Sigmoid colon (tissue), 7 donors: ENCODE results near the gene USP25. TPM values are rescaled to one million over a fixed set of nuclear protein-coding genes. Genes with fewer than 3 reads are reported as not detected.
A peak's percentile ranks its signal among the peaks of the same experiment; 100 is the strongest.

ENCODE experiments used
- DNase-seq: peaks from one replicate; pipeline ENCODE4 v3.0.0-alpha.2; 2019
- H3K27ac ChIP-seq, 4 donors: fragments of 200-600 bp; sonication (generic); one replicate each; pipeline ENCODE4 v1.5.1; 2016 to 2019; ENCODE audit warnings: mild to moderate bottlenecking in 1 of 4
- H3K27me3 ChIP-seq, 3 donors: fragments of 200-600 bp; sonication (generic); one replicate each; pipeline ENCODE4 v1.5.1; 2019; ENCODE audit warnings: mild to moderate bottlenecking in 1 of 3
- H3K36me3 ChIP-seq, 4 donors: fragments of 200-600 bp; sonication (generic); one replicate each; pipeline ENCODE4 v1.5.1; 2016 to 2019
- H3K4me1 ChIP-seq, 4 donors: fragments of 200-600 bp; sonication (generic); one replicate each; pipeline ENCODE4 v1.5.1; 2017 to 2019
- H3K4me3 ChIP-seq, 4 donors: fragments of 200-600 bp; sonication (generic); one replicate each; pipeline ENCODE4 v1.5.1; 2017 to 2019; ENCODE audit warnings: mild to moderate bottlenecking in 2 of 4, moderate library complexity in 1 of 4
- H3K9me3 ChIP-seq, 4 donors: fragments of 200-600 bp in 3 of 4; sonication (generic) in 3 of 4; one replicate each; pipeline versions ENCODE4 v1.5.1 to v1.6.1; 2013 to 2019
- CTCF ChIP-seq, 4 experiments: fragments of 450-650 bp in 3 of 4; fragments of 200-600 bp in 1 of 4; IDR thresholded peaks; one replicate each; pipeline ENCODE4 v1.5.1; 2016 to 2019; ENCODE audit warnings: antibody characterized with exemption in 4 of 4, mild to moderate bottlenecking in 3 of 4, moderate library complexity in 2 of 4
- EP300 ChIP-seq, 4 donors: sonication (generic); formaldehyde crosslinking; IDR thresholded peaks; one replicate each; pipeline ENCODE4 v1.6.1; 2017; ENCODE audit warnings: antibody characterized with exemption in 4 of 4
- POLR2A ChIP-seq, 2 donors: fragments of 450-650 bp; IDR thresholded peaks; one replicate each; pipeline ENCODE4 v1.6.1; 2016; ENCODE audit warnings: antibody characterized with exemption in 2 of 2, mild to moderate bottlenecking in 2 of 2, moderate library complexity in 2 of 2
- POLR2AphosphoS5 ChIP-seq, 4 donors: sonication (generic); formaldehyde crosslinking; IDR thresholded peaks; one replicate each; pipeline ENCODE4 v1.6.1; 2017; ENCODE audit warnings: antibody characterized with exemption in 4 of 4
- WGBS, 2 donors: extraction: QIAGEN DNeasy Blood & Tissue Kit; methylation state at CpG; one replicate each; pipeline ENCODE4 v1.1.7; 2013; 5-methylcytosine and 5-hydroxymethylcytosine counted together
- intact Hi-C: fragments of 100-400 bp; cut with DNase I; formaldehyde crosslinking; loops from one replicate; pipeline ENCODE4 v1.15.1; 2023
- polyA plus RNA-seq, 3 donors: library from polyadenylated mRNA; stranded (reverse); fragments of 200-250 nt; gene quantifications; one replicate each; pipeline ENCODE4 v1.2.3, GENCODE V29; 2013
- total RNA-seq, 4 donors: library from RNA; depleted of rRNA; stranded (reverse); fragments of >200 nt; gene quantifications; one replicate each; pipeline ENCODE4 v1.1.0, GENCODE V29; 2016
- donor health status: healthy with polysubstance abuse.
- donor health status: Bipolar disorder and iron deficiency.
- donor health status: healthy.

USP25 gene
- total and polyA plus RNA-seq, 7 donors = 10.2 to 54.0 (median 37.9) TPM

- no peaks in the 10 kb centered on the region for H3K4me1 ChIP-seq
- WGBS, 2 donors = 94% methylated on average over 4 of the region's 4 CpGs
- intact Hi-C loops = no loop called here
- no peaks in the 10 kb centered on the region for H3K9me3 ChIP-seq
- TF ChIP-seq POLR2AphosphoS5 (IDR thresholded peaks at IDR 0.05) = no peak
- no peak for TF ChIP-seq EP300 (IDR thresholded peaks at IDR 0.05)
- no peak for TF ChIP-seq POLR2A (IDR thresholded peaks at IDR 0.05)
- TF ChIP-seq CTCF (IDR thresholded peaks at IDR 0.05) = no peak
- H3K27me3 ChIP-seq = no peaks in the 10 kb centered on the region
- no peak overlapping the region for H3K4me3 ChIP-seq
- H3K36me3 ChIP-seq = no peaks in the 10 kb centered on the region
- DNase-seq = no peak
- H3K27ac ChIP-seq = no peak overlapping the region
These were observed 9.8 kb upstream of the USP25 start for GRCh38 chr21:15719976-15720375.

GRCh38 chr21:15722591-15723324 is 7.0 kb upstream of the USP25 start:
- no peaks in the 10 kb centered on the region for H3K4me1 ChIP-seq
- no peak for DNase-seq
- no peaks in the 10 kb centered on the region for H3K27me3 ChIP-seq
- 38 to 65% methylated on average over 4 of the region's 4 CpGs for WGBS, 2 donors
- no peak for TF ChIP-seq POLR2AphosphoS5 (IDR thresholded peaks at IDR 0.05)
- no peak for TF ChIP-seq POLR2A (IDR thresholded peaks at IDR 0.05)
- TF ChIP-seq EP300 (IDR thresholded peaks at IDR 0.05) = no peak
- no peak for TF ChIP-seq CTCF (IDR thresholded peaks at IDR 0.05)
- no peaks in the 10 kb centered on the region for H3K9me3 ChIP-seq
- no peak overlapping the region for H3K4me3 ChIP-seq
- intact Hi-C loops = no loop called here
- H3K36me3 ChIP-seq = no peaks in the 10 kb centered on the region
- H3K27ac ChIP-seq = no peak overlapping the region

- no peak overlapping the region for H3K4me3 ChIP-seq
- intact Hi-C loops = no loop called here
- H3K27me3 ChIP-seq = no peaks in the 10 kb centered on the region
- 84% methylated on average over 3 of the region's 3 CpGs for WGBS, 2 donors
- TF ChIP-seq CTCF (IDR thresholded peaks at IDR 0.05) (no peak), POLR2A (IDR thresholded peaks at IDR 0.05) (no peak), POLR2AphosphoS5 (IDR thresholded peaks at IDR 0.05) (no peak), EP300 (IDR thresholded peaks at IDR 0.05) (no peak)
- H3K27ac ChIP-seq = no peak overlapping the region
- no peak for DNase-seq
- H3K4me1 ChIP-seq = peaks cover 0 to 5% (median 0%) of the 10 kb centered on the region in 4 donors
- no peaks in the 10 kb centered on the region for H3K36me3 ChIP-seq
- H3K9me3 ChIP-seq = no peaks in the 10 kb centered on the region
These were observed 3.8 kb upstream of the USP25 start for GRCh38 chr21:15725949-15726348.

- WGBS, 2 donors = 95 to 97% methylated on average over 3 of the region's 3 CpGs
- no peak for DNase-seq
- H3K4me1 ChIP-seq = peaks cover 0 to 15% (median 8%) of the 10 kb centered on the region in 4 donors
- intact Hi-C loops = no loop called here
- H3K9me3 ChIP-seq = no peaks in the 10 kb centered on the region
- no peak overlapping the region for H3K4me3 ChIP-seq
- H3K36me3 ChIP-seq = no peaks in the 10 kb centered on the region
- TF ChIP-seq POLR2A (IDR thresholded peaks at IDR 0.05) (no peak), EP300 (IDR thresholded peaks at IDR 0.05) (no peak), CTCF (IDR thresholded peaks at IDR 0.05) (no peak)
- H3K27me3 ChIP-seq = no peaks in the 10 kb centered on the region
- H3K27ac ChIP-seq = no peak overlapping the region
These were observed 1.7 kb upstream of the USP25 start for GRCh38 chr21:15728046-15728445.

- no peaks in the 10 kb centered on the region for H3K27me3 ChIP-seq
- H3K36me3 ChIP-seq = no peaks in the 10 kb centered on the region
- 3 to 7% methylated on average over 11 of the region's 11 CpGs for WGBS, 2 donors
- H3K27ac ChIP-seq = peak overlapping the region; percentile 93 to 98 (median 95)
- H3K4me3 ChIP-seq = peak overlapping the region; percentile 82 to 92 (median 87)
- intact Hi-C loops = no loop called here
- DNase-seq = no peak
- no peak for TF ChIP-seq EP300 (IDR thresholded peaks at IDR 0.05)
- TF ChIP-seq POLR2A (IDR thresholded peaks at IDR 0.05) = no peak
- no peak for TF ChIP-seq POLR2AphosphoS5 (IDR thresholded peaks at IDR 0.05)
- TF ChIP-seq CTCF (IDR thresholded peaks at IDR 0.05) = no peak
- H3K4me1 ChIP-seq = peaks cover 0 to 27% (median 17%) of the 10 kb centered on the region in 4 donors
- no peaks in the 10 kb centered on the region for H3K9me3 ChIP-seq
These were observed 472 bp upstream of the USP25 start for GRCh38 chr21:15729346-15729673.
